Measurements from ENCODE around the gene RAB11FIP5.

Gene RAB11FIP5

GRCh38 chr2:73028841-73029240 lies 83.9 kb downstream of the RAB11FIP5 start:
- no peak for DNase-seq

- DNase-seq: no peak
Measured at GRCh38 chr2:73027340-73027739, 85.4 kb downstream of the RAB11FIP5 start.

GRCh38 chr2:73023497-73023896 lies 89.3 kb downstream of the RAB11FIP5 start:
- no peak for DNase-seq
